SU-DHL-6 (cell line): Measurements from ENCODE around the gene MAK.

ENCODE experiments used
- H2AFZ ChIP-seq: fragments of 200-600 bp; sonication (generic); 2 replicates; pipeline ENCODE4 v1.6.1; 2014; ENCODE audit warnings: low read depth, mild to moderate bottlenecking, moderate library complexity, mixed read lengths, antibody characterized with exemption, low read length; ENCODE audit not compliant: severe bottlenecking
- H3F3A ChIP-seq: fragments of 200-600 bp; shearing (Covaris generic); 2 replicates; pipeline ENCODE4 v1.6.0; 2016; ENCODE audit warnings: antibody characterized with exemption, mild to moderate bottlenecking; ENCODE audit not compliant: insufficient read depth
- H3K27ac ChIP-seq: fragments of 200-600 bp; sonication (generic); 2 replicates; pipeline ENCODE4 v1.5.1; 2016; ENCODE audit warnings: low read depth, mild to moderate bottlenecking, low read length, moderate library complexity, mixed read lengths
- H3K27me3 ChIP-seq: fragments of 200-600 bp; sonication (generic), shearing (Covaris generic); 2 replicates; pipeline ENCODE4 v1.6.0; 2014; ENCODE audit warnings: mild to moderate bottlenecking, low read length
- H3K36me3 ChIP-seq: fragments of 200-600 bp; sonication (generic); 2 replicates; pipeline ENCODE4 v1.6.1; 2014; ENCODE audit warnings: mild to moderate bottlenecking, low read length, mixed read lengths
- H3K4me2 ChIP-seq: fragments of 300-600, 200-600 bp; shearing (Covaris generic), sonication (generic); 2 replicates; pipeline ENCODE4 v1.6.0; 2014; ENCODE audit warnings: low read length, low read depth, mild to moderate bottlenecking; ENCODE audit not compliant: poor library complexity, severe bottlenecking
- H3K4me3 ChIP-seq: fragments of 200-600 bp; sonication (generic); 2 replicates; pipeline ENCODE4 v1.5.1; 2014; ENCODE audit warnings: antibody characterized with exemption, low read length, mild to moderate bottlenecking, mixed read lengths; ENCODE audit not compliant: insufficient read depth, poor library complexity, severe bottlenecking
- H3K79me2 ChIP-seq: fragments of 200-600 bp; sonication (generic); 2 replicates; pipeline ENCODE4 v1.6.1; 2014; ENCODE audit warnings: mild to moderate bottlenecking, low read length, moderate library complexity; ENCODE audit not compliant: insufficient read depth
- H3K9ac ChIP-seq: fragments of 200-600 bp; sonication (generic); 2 replicates; pipeline ENCODE4 v1.7.0; 2014; ENCODE audit warnings: mild to moderate bottlenecking, low read length
- H3K9me2 ChIP-seq: fragments of 200-600 bp; sonication (generic); replicated peaks from 2 replicates; pipeline ENCODE4 v1.6.1; 2014; ENCODE audit warnings: low read length; ENCODE audit not compliant: insufficient read depth
- H3K9me3 ChIP-seq: fragments of 200-600 bp; sonication (generic); 2 replicates; pipeline ENCODE4 v1.6.1; 2014; ENCODE audit warnings: low read length, mixed read lengths; ENCODE audit not compliant: insufficient read depth
- H4K20me1 ChIP-seq: fragments of 200-600 bp; sonication (generic); 2 replicates; pipeline ENCODE4 v1.6.1; 2014; ENCODE audit warnings: low read depth, mild to moderate bottlenecking, antibody characterized with exemption, low read length, moderate library complexity, mixed read lengths
- EZH2phosphoT487 ChIP-seq: fragments of 200-600 bp; sonication (generic), shearing (Covaris generic); conservative IDR thresholded peaks from 2 replicates; pipeline ENCODE4 v1.6.1; 2018; ENCODE audit warnings: mild to moderate bottlenecking, antibody characterized with exemption, low read length, moderate library complexity, mixed read lengths
- TF ChIP-seq, protein P1 (sequence below): fragments of 200-600 bp; sonication (generic); IDR thresholded peaks from one replicate; pipeline ENCODE4 v1.5.1; 2017; ENCODE audit warnings: antibody characterized with exemption, mild to moderate bottlenecking, low read length, moderate library complexity; ENCODE audit not compliant: insufficient read depth, poor library complexity, severe bottlenecking

The MAK gene

GRCh38 chr6:10725044-10725443 lies 113.3 kb downstream of the MAK start:
- Histone ChIP-seq H3K36me3 (peaks cover 2% of the 10 kb centered on the region; the same call in 1 of the 2 replicates), H2AFZ (no peak overlapping the region), H3K9me2 (no peaks in the 10 kb centered on the region), H3F3A (peaks cover 18% of the 10 kb centered on the region), H3K4me3 (no peak overlapping the region), H3K4me2 (no peak overlapping the region), H3K27ac (no peak overlapping the region), H3K9me3 (peaks cover 5% of the 10 kb centered on the region; the same call in 1 of the 2 replicates), H3K27me3 (no peaks in the 10 kb centered on the region), H3K9ac (no peak overlapping the region), H3K79me2 (0 out of 2 replicates have a peak, but pooled peaks cover 12% of the 10 kb centered on the region), H4K20me1 (no peaks in the 10 kb centered on the region)
- TF ChIP-seq, protein P1, sequence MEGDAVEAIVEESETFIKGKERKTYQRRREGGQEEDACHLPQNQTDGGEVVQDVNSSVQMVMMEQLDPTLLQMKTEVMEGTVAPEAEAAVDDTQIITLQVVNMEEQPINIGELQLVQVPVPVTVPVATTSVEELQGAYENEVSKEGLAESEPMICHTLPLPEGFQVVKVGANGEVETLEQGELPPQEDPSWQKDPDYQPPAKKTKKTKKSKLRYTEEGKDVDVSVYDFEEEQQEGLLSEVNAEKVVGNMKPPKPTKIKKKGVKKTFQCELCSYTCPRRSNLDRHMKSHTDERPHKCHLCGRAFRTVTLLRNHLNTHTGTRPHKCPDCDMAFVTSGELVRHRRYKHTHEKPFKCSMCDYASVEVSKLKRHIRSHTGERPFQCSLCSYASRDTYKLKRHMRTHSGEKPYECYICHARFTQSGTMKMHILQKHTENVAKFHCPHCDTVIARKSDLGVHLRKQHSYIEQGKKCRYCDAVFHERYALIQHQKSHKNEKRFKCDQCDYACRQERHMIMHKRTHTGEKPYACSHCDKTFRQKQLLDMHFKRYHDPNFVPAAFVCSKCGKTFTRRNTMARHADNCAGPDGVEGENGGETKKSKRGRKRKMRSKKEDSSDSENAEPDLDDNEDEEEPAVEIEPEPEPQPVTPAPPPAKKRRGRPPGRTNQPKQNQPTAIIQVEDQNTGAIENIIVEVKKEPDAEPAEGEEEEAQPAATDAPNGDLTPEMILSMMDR: no peak
- TF ChIP-seq EZH2phosphoT487: no peak

DNA sequence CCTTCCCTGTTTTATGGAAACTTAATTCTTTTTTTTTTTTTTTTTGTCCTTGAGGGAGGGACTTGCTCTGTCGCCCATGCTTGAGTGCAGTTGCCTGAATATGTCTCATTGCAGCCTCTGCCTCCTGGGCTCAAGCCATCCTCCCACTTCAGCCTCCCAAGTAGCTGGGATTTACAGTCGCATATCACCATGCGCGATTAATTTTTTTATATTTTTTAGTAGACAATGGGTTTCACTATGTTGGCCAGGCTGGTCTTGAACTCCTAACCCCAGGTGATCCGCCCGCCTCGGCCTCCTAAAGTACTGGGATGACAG lies 114.8 kb downstream of the MAK start:
- Histone ChIP-seq H2AFZ (peak overlapping the region; percentile 96), H4K20me1 (no peaks in the 10 kb centered on the region), H3K36me3 (0 out of 2 replicates have a peak, but pooled peaks cover 2% of the 10 kb centered on the region), H3K4me3 (peak overlapping the region; percentile 73), H3K79me2 (0 out of 2 replicates have a peak, but pooled peaks cover 12% of the 10 kb centered on the region), H3K27me3 (no peaks in the 10 kb centered on the region), H3K9ac (peak overlapping the region; percentile 79), H3F3A (peaks cover 23% of the 10 kb centered on the region), H3K4me2 (peak overlapping the region; percentile 81), H3K9me2 (no peaks in the 10 kb centered on the region), H3K9me3 (peaks cover 20% of the 10 kb centered on the region), H3K27ac (peak overlapping the region; percentile 64)
- TF ChIP-seq EZH2phosphoT487: no peak
- TF ChIP-seq, protein P1: no peak

DNA sequence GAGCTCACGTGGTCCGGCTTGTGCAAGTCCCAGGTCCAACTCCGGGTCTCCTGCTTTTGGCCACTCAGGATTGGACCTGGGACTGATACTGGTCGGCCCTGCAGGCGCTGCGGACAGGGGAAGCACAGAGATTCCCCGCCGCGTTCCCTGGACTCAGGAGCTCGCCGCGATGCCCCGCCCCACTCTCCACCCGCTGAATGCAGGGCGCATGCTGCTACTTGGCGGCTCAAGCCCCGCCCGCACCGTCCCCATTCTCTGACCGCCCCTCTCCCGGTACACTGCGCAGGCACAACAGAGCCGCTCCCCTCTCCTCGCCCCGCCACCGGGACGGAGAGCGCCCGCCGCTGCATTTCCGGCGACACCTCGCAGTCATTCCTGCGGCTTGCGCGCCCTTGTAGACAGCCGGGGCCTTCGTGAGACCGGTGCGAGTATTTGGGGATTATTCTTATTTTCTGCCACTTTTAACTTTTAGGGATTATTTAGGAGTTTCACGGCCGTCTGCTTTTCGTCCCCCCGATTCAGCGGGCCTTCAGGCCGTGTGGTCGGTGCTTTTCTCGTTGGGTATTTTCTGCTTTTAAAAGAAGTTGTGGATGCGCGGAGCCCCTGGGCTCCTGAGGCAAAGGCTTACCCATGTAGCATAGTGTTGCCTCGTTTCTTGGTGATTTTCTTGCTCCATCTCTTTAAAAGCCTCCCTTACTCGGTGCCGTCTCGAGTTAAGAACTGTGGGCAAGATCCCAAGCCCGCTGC lies 115.3 kb downstream of the MAK start, which contains the start of gene TMEM14C:
Gene TMEM14C, plus strand, starts transcription at position 251 of the 747 bp plus-strand sequence. CDS start 1,544 bp downstream, outside the sequence.
- Histone ChIP-seq H3K4me3 (peak within 1 kb of the TSS; percentile 73), H3K4me2 (peak within 1 kb of the TSS; percentile 81), H3K27me3 (no peaks in the 10 kb centered on the region), H3K36me3 (0 out of 2 replicates have a peak, but pooled peaks cover 3% of the 10 kb centered on the region), H3K9ac (peak within 1 kb of the TSS; percentile 79), H3K9me3 (peaks cover 25% of the 10 kb centered on the region), H3K27ac (peak within 1 kb of the TSS; percentile 64), H3K79me2 (0 out of 2 replicates have a peak, but pooled peaks cover 12% of the 10 kb centered on the region), H2AFZ (peak within 1 kb of the TSS; percentile 96), H4K20me1 (no peaks in the 10 kb centered on the region), H3K9me2 (no peaks in the 10 kb centered on the region), H3F3A (peaks cover 23% of the 10 kb centered on the region)
- TF ChIP-seq, protein P1: no peak
- no peak for TF ChIP-seq EZH2phosphoT487
